Measurements from ENCODE around the gene SYPL2.

SYPL2 gene

GRCh38 chr1:109493805-109494539 is 27.6 kb downstream of the SYPL2 start, which contains the start of gene CYB561D1:
TSS of gene CYB561D1 (plus strand) at chr1:109494094. CDS start at chr1:109494140, 46 bp downstream.
- Mint-ChIP-seq H3K9me3 (no peaks in the 10 kb centered on the region), H3K4me3 (peak within 1 kb of the TSS; percentile 95), H3K4me1 (ENCODE audit: low read depth) (peaks cover 48% of the 10 kb centered on the region), H3K27me3 (no peaks in the 10 kb centered on the region), H3K27ac (peak within 1 kb of the TSS; percentile 68), H3K36me3 (ENCODE audit: low read depth) (no peaks in the 10 kb centered on the region)

GRCh38 chr1:109495738-109496137 is 29.4 kb downstream of the SYPL2 start:
- Mint-ChIP-seq H3K27me3 (no peaks in the 10 kb centered on the region), H3K36me3 (ENCODE audit: low read depth) (peaks cover 10% of the 10 kb centered on the region), H3K4me1 (ENCODE audit: low read depth) (peaks cover 65% of the 10 kb centered on the region), H3K4me3 (peak overlapping the region; percentile 95), H3K9me3 (no peaks in the 10 kb centered on the region), H3K27ac (peak overlapping the region; percentile 40)

- no peak overlapping the region for H3K4me3 Mint-ChIP-seq
- peaks cover 83% of the 10 kb centered on the region for H3K4me1 Mint-ChIP-seq (ENCODE audit: low read depth)
- peaks cover 14% of the 10 kb centered on the region for H3K36me3 Mint-ChIP-seq (ENCODE audit: low read depth)
- no peaks in the 10 kb centered on the region for H3K9me3 Mint-ChIP-seq
- peak overlapping the region; percentile 38 for H3K27ac Mint-ChIP-seq
- H3K27me3 Mint-ChIP-seq = no peaks in the 10 kb centered on the region
Measured at GRCh38 chr1:109497449-109498160, 31.3 kb downstream of the SYPL2 start.

- no peaks in the 10 kb centered on the region for H3K9me3 Mint-ChIP-seq
- H3K36me3 Mint-ChIP-seq (ENCODE audit: low read depth) = peaks cover 14% of the 10 kb centered on the region
- H3K4me1 Mint-ChIP-seq (ENCODE audit: low read depth) = peaks cover 88% of the 10 kb centered on the region
- H3K27ac Mint-ChIP-seq = peak overlapping the region; percentile 38
- H3K27me3 Mint-ChIP-seq = no peaks in the 10 kb centered on the region
- H3K4me3 Mint-ChIP-seq = peak overlapping the region; percentile 13
Measured at GRCh38 chr1:109498161-109498801, 31.9 kb downstream of the SYPL2 start.

- H3K27ac Mint-ChIP-seq = peak overlapping the region; percentile 61
- H3K4me3 Mint-ChIP-seq = no peak overlapping the region
Measured at GRCh38 chr1:109499081-109499480, 32.7 kb downstream of the SYPL2 start.

GRCh38 chr1:109499661-109500536 is 33.6 kb downstream of the SYPL2 start:
- H3K36me3 Mint-ChIP-seq (ENCODE audit: low read depth) = peaks cover 14% of the 10 kb centered on the region
- peak overlapping the region; percentile 58 for H3K27ac Mint-ChIP-seq
- no peak overlapping the region for H3K4me3 Mint-ChIP-seq
- H3K4me1 Mint-ChIP-seq (ENCODE audit: low read depth) = peaks cover 92% of the 10 kb centered on the region
- H3K27me3 Mint-ChIP-seq = no peaks in the 10 kb centered on the region
- H3K9me3 Mint-ChIP-seq = no peaks in the 10 kb centered on the region

More at GRCh38 chr1:109499081-109499480, 32.7 kb downstream of the SYPL2 start:
- Mint-ChIP-seq H3K4me1 (ENCODE audit: low read depth) (peaks cover 92% of the 10 kb centered on the region), H3K36me3 (ENCODE audit: low read depth) (peaks cover 14% of the 10 kb centered on the region), H3K27me3 (no peaks in the 10 kb centered on the region), H3K9me3 (no peaks in the 10 kb centered on the region)

- no peaks in the 10 kb centered on the region for H3K9me3 Mint-ChIP-seq
- peak overlapping the region; percentile 61 for H3K27ac Mint-ChIP-seq
- no peak overlapping the region for H3K4me3 Mint-ChIP-seq
- no peaks in the 10 kb centered on the region for H3K27me3 Mint-ChIP-seq
- H3K36me3 Mint-ChIP-seq (ENCODE audit: low read depth) = peaks cover 14% of the 10 kb centered on the region
- peaks cover 91% of the 10 kb centered on the region for H3K4me1 Mint-ChIP-seq (ENCODE audit: low read depth)
Measured at GRCh38 chr1:109500941-109501381, 34.6 kb downstream of the SYPL2 start.

GRCh38 chr1:109501644-109502363 is 35.5 kb downstream of the SYPL2 start:
- H3K27ac Mint-ChIP-seq = peak overlapping the region; percentile 63
- H3K27me3 Mint-ChIP-seq = no peaks in the 10 kb centered on the region
- no peak overlapping the region for H3K4me3 Mint-ChIP-seq
- H3K9me3 Mint-ChIP-seq = no peaks in the 10 kb centered on the region
- peaks cover 14% of the 10 kb centered on the region for H3K36me3 Mint-ChIP-seq (ENCODE audit: low read depth)
- H3K4me1 Mint-ChIP-seq (ENCODE audit: low read depth) = peaks cover 90% of the 10 kb centered on the region

GRCh38 chr1:109502364-109502851 is 36.1 kb downstream of the SYPL2 start:
- Mint-ChIP-seq H3K36me3 (ENCODE audit: low read depth) (peaks cover 14% of the 10 kb centered on the region), H3K9me3 (no peaks in the 10 kb centered on the region), H3K27me3 (no peaks in the 10 kb centered on the region), H3K4me1 (ENCODE audit: low read depth) (peaks cover 87% of the 10 kb centered on the region), H3K27ac (peak overlapping the region; percentile 76), H3K4me3 (peak overlapping the region; percentile 55)

GRCh38 chr1:109503935-109504334 is 37.6 kb downstream of the SYPL2 start:
- H3K4me3 Mint-ChIP-seq = no peak overlapping the region
- peaks cover 21% of the 10 kb centered on the region for H3K36me3 Mint-ChIP-seq (ENCODE audit: low read depth)
- H3K27me3 Mint-ChIP-seq = no peaks in the 10 kb centered on the region
- H3K9me3 Mint-ChIP-seq = no peaks in the 10 kb centered on the region
- H3K4me1 Mint-ChIP-seq (ENCODE audit: low read depth) = peaks cover 86% of the 10 kb centered on the region
- peak overlapping the region; percentile 55 for H3K27ac Mint-ChIP-seq

GRCh38 chr1:109504974-109505373 is 38.6 kb downstream of the SYPL2 start:
- peaks cover 81% of the 10 kb centered on the region for H3K4me1 Mint-ChIP-seq (ENCODE audit: low read depth)
- H3K9me3 Mint-ChIP-seq = no peaks in the 10 kb centered on the region
- peak overlapping the region; percentile 4 for H3K27ac Mint-ChIP-seq
- H3K4me3 Mint-ChIP-seq = no peak overlapping the region
- H3K27me3 Mint-ChIP-seq = no peaks in the 10 kb centered on the region
- H3K36me3 Mint-ChIP-seq (ENCODE audit: low read depth) = peaks cover 18% of the 10 kb centered on the region

GRCh38 chr1:109508001-109508872 is 41.9 kb downstream of the SYPL2 start:
- peaks cover 7% of the 10 kb centered on the region for H3K36me3 Mint-ChIP-seq (ENCODE audit: low read depth)
- H3K27me3 Mint-ChIP-seq = peaks cover 9% of the 10 kb centered on the region
- peak overlapping the region; percentile 82 for H3K4me3 Mint-ChIP-seq
- H3K9me3 Mint-ChIP-seq = no peaks in the 10 kb centered on the region
- peak overlapping the region; percentile 56 for H3K27ac Mint-ChIP-seq
- H3K4me1 Mint-ChIP-seq (ENCODE audit: low read depth) = peaks cover 67% of the 10 kb centered on the region

GRCh38 chr1:109508873-109509175 is 42.5 kb downstream of the SYPL2 start:
- H3K9me3 Mint-ChIP-seq = no peaks in the 10 kb centered on the region
- H3K4me1 Mint-ChIP-seq (ENCODE audit: low read depth) = peaks cover 66% of the 10 kb centered on the region
- peaks cover 7% of the 10 kb centered on the region for H3K36me3 Mint-ChIP-seq (ENCODE audit: low read depth)
- no peak overlapping the region for H3K27ac Mint-ChIP-seq
- H3K4me3 Mint-ChIP-seq = peak overlapping the region; percentile 82
- peaks cover 9% of the 10 kb centered on the region for H3K27me3 Mint-ChIP-seq
